Astrocyte of the spinal cord (primary cell): Measurements from ENCODE around the gene WDR93.

Experiments
- DNase-seq: peaks from one replicate; pipeline ENCODE4 v3.0.0; 2011; ENCODE audit warnings: low read depth, low spot score
- H3K4me3 ChIP-seq: 2 replicates; pipeline ENCODE4 v1.5.1; 2011; ENCODE audit warnings: low read depth, mild to moderate bottlenecking, low read length, moderate library complexity
- in situ Hi-C: cut with HindIII; loops from 2 replicates; pipeline ENCODE4 v1.10.0; 2017; ENCODE audit warnings: low sequenced_read_pairs
- TF ChIP-seq, protein P1 (sequence below): IDR thresholded peaks from 2 replicates; pipeline ENCODE4 v1.5.1; 2012; ENCODE audit warnings: low read depth, mild to moderate bottlenecking, low read length, inconsistent platforms

Gene WDR93

DNA sequence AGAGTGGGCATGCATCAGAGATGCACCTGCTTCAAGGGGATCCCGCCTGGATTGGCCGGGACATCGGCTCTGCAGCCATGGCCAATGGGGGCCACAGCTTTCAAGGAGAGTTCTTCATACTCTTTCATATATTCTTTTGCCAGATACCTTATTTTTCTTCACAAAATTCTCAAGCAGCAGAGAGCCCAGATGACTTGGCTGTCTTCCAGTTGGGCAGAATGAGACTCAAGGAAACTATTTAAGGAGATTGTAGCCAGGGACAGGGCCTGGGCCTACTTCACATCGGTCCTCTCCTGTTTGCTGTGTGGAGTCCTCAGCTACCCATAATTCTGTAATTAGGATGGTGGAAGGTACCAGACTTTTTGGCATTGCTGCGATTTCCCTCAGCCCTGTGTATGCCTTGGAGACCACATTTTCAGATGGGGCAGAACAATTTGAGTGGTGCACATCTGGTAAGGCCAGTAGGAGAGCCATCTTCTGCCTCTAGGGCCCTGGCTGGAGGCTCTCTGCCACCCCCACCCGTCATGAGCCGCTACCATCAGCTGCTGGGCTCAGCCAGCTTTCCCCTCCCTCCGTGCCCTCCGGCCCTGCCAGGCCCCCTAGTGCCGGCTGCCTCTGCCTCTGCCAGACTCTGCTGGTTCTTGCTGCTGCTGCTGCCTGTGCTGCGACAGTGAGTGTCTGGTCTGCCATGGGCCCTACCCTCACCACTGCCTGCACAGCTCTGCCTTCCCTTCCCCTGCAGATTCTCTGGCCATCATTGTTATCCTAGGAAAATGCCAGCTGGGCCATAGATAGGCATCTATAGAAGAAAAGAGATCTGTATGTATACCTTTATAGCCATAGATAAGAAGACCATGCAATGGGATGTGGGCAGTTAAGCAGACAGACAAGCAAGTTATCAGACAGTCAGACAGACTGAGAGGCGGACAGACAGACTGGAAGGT lies 18.1 kb upstream of the WDR93 start:
- H3K4me3 ChIP-seq, result no peak overlapping the region
- TF ChIP-seq, protein P1, sequence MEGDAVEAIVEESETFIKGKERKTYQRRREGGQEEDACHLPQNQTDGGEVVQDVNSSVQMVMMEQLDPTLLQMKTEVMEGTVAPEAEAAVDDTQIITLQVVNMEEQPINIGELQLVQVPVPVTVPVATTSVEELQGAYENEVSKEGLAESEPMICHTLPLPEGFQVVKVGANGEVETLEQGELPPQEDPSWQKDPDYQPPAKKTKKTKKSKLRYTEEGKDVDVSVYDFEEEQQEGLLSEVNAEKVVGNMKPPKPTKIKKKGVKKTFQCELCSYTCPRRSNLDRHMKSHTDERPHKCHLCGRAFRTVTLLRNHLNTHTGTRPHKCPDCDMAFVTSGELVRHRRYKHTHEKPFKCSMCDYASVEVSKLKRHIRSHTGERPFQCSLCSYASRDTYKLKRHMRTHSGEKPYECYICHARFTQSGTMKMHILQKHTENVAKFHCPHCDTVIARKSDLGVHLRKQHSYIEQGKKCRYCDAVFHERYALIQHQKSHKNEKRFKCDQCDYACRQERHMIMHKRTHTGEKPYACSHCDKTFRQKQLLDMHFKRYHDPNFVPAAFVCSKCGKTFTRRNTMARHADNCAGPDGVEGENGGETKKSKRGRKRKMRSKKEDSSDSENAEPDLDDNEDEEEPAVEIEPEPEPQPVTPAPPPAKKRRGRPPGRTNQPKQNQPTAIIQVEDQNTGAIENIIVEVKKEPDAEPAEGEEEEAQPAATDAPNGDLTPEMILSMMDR, result no peak
- in situ Hi-C loops, result no loop called here
- peak; percentile 40 for DNase-seq

DNA sequence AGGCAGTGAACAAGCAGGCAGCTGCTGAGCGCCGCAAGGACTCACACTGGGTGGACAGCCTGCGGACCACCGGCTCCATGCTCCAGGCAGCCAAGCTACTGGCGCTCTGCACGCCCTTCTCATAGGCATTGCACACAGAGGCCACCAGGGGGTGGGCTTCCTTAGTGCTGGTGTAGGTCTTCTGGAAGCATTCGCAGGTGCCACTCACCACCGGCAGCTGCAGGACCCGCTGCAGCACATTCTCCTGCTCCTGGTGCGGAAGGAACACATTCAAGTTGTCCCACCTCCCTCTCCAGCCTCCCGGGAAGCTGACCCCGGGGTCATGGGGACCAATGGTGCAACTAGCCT lies 17.5 kb upstream of the WDR93 start:
- in situ Hi-C loops, result no loop called here
- DNase-seq, result no peak
- H3K4me3 ChIP-seq, result no peak overlapping the region
- TF ChIP-seq, protein P1, result peak; percentile 55

DNA sequence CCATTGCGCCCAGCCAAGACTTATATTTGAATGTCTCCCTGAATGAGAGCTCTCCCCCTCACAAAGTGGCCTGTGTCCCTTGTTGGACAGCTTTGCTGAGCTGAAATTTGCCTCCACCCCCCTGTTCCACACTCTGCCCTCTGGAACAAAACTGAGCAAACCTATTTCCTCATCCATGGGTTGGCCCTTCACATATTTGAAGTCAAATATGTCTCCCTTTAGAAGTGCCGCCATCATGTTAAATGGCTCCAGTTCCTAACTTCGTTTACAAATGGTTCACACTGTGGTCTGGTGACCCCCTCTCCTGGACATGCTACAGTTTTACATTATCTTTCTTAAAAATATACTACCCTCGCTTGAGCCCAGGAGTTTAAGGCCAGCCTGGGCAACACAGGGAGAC lies 16.1 kb upstream of the WDR93 start:
- no peak overlapping the region for H3K4me3 ChIP-seq
- in situ Hi-C loops, result no loop called here
- no peak for DNase-seq
- TF ChIP-seq, protein P1, result no peak

GRCh38 chr15:89675606-89676005 lies 15.0 kb upstream of the WDR93 start:
- TF ChIP-seq, protein P1, result no peak
- in situ Hi-C loops, result no loop called here
- H3K4me3 ChIP-seq, result no peak overlapping the region
- no peak for DNase-seq

GRCh38 chr15:89677381-89677780 lies 13.2 kb upstream of the WDR93 start:
- no peak for DNase-seq
- in situ Hi-C loops, result no loop called here
- H3K4me3 ChIP-seq, result no peak overlapping the region
- TF ChIP-seq, protein P1, result no peak

GRCh38 chr15:89679212-89679611 lies 11.4 kb upstream of the WDR93 start, which contains the start of gene PLIN1:
TSS of gene PLIN1 (minus strand) at chr15:89679367. CDS start at chr15:89677489, 1,878 bp downstream.
- in situ Hi-C loops, result no loop called here
- H3K4me3 ChIP-seq, result no peak within 1 kb of the TSS
- TF ChIP-seq, protein P1, result no peak
- DNase-seq, result no peak
